Caco-2 (cell line): ENCODE measurements around the gene LRRC27. TPM values are rescaled to one million over a fixed set of nuclear protein-coding genes. Genes with fewer than 3 reads are reported as not detected.

Experiments used
- BruUV-seq: library from RNA; stranded (reverse); fragments of 400-500 nt; replicated peaks from 2 replicates; lab custom pipeline; 2021; lab: Mats Ljungman, UMichigan
- CTCF ChIA-PET: fragments of 300-600 bp; sonication (Branson Sonifier 250); formaldehyde crosslinking; loops from one replicate; lab custom pipeline; 2022; ENCODE audit warnings: antibody characterized with exemption; lab: Charles Lee
- POLR2A ChIA-PET: fragments of 300-600 bp; sonication (Branson Sonifier 250); formaldehyde crosslinking; loops from one replicate; lab custom pipeline; 2022; ENCODE audit warnings: antibody characterized with exemption; lab: Charles Lee
- DNase-seq, 2 experiments: peaks; one replicate each; pipeline versions ENCODE4 v3.0.0 to v3.0.0-alpha.2; 2020 to 2022
- H3K27me3 ChIP-seq: replicated peaks from 2 replicates; pipeline ENCODE4 v1.6.0; 2011; ENCODE audit warnings: low read length; ENCODE audit not compliant: control insufficient read depth, insufficient read depth
- H3K36me3 ChIP-seq: 2 replicates; pipeline ENCODE4 v1.5.1; 2011; ENCODE audit warnings: low read length; ENCODE audit not compliant: control insufficient read depth, insufficient read depth
- H3K4me1 ChIP-seq: fragments of 250-450 bp; sonication (Bioruptor Pico); 2 replicates; pipeline ENCODE4 v1.5.1; 2020; ENCODE audit warnings: mild to moderate bottlenecking
- H3K4me3 ChIP-seq: 2 replicates; pipeline ENCODE4 v1.5.1; 2011; ENCODE audit warnings: low read depth, mild to moderate bottlenecking, control low read depth, low read length
- H3K9me3 ChIP-seq: fragments of 250-450 bp; sonication (Bioruptor Pico); 2 replicates; pipeline ENCODE4 v1.5.1; 2020; ENCODE audit warnings: mild to moderate bottlenecking, moderate library complexity
- H3K27ac Mint-ChIP-seq: one replicate; pipeline ENCODE4 v1.8.0; 2022; ENCODE audit warnings: mixed read lengths; ENCODE audit not compliant: unreplicated experiment
- H3K27me3 Mint-ChIP-seq: one replicate; pipeline ENCODE4 v1.8.0; 2022; ENCODE audit warnings: mixed read lengths; ENCODE audit not compliant: insufficient read depth, unreplicated experiment
- H3K36me3 Mint-ChIP-seq: one replicate; pipeline ENCODE4 v1.8.0; 2022; ENCODE audit warnings: mild to moderate bottlenecking, mixed read lengths; ENCODE audit not compliant: insufficient read depth, unreplicated experiment
- H3K4me1 Mint-ChIP-seq: one replicate; pipeline ENCODE4 v1.8.0; 2022; ENCODE audit warnings: low read depth, mixed read lengths; ENCODE audit not compliant: unreplicated experiment
- H3K4me3 Mint-ChIP-seq: one replicate; pipeline ENCODE4 v1.8.0; 2022; ENCODE audit warnings: mild to moderate bottlenecking, moderate library complexity, mixed read lengths; ENCODE audit not compliant: unreplicated experiment
- H3K9me3 Mint-ChIP-seq: one replicate; pipeline ENCODE4 v1.8.0; 2022; ENCODE audit warnings: mixed read lengths; ENCODE audit not compliant: unreplicated experiment
- intact Hi-C: fragments of 100-400 bp; cut with micrococcal nuclease; formaldehyde crosslinking; loops from one replicate; pipeline ENCODE4 v1.10.0; 2022; ENCODE audit not compliant: unreplicated experiment
- total RNA-seq: library from RNA; stranded (reverse); gene quantifications from 2 replicates; pipeline ENCODE4 v1.2.3, GENCODE V29; 2022
- TF ChIP-seq, protein P1 (sequence below), 2 experiments: fragments of 200-600 bp in 1 of 2; IDR thresholded peaks; 1 replicate in 1 of 2; 2 replicates in 1 of 2; pipeline versions ENCODE4 v1.5.1 to v1.8.0; 2011 to 2022; ENCODE audit warnings: antibody characterized with exemption in 1 of 2, control low read depth in 1 of 2, inconsistent platforms in 1 of 2, low read depth in 1 of 2, low read length in 1 of 2, mild to moderate bottlenecking in 1 of 2, moderate library complexity in 1 of 2; ENCODE audit not compliant: insufficient read depth in 1 of 2, severe bottlenecking in 1 of 2, unreplicated experiment in 1 of 2

Gene LRRC27
- total RNA-seq, 1 experiment from 2014 or later, result 11.7 TPM

DNA sequence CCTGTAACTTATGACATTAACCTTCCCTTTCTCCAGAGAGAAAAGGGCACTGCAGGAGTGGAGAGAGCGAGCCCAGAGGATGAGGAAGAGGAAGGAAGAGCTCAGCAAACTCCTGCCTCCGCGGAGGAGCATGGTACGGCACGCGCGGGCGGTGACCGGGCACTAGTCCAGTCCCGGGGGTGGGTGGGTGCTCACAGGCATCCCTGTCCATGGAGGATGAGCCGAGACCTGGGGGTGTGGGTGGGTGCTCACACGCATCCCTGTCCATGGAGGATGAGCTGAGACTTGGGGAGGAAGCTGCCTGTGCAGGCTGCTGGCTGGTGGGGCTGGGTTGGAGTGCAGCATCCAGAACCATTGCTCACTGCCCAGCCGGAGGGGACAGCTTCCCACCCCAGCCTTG, 23.8 kb downstream of the LRRC27 start:
- POLR2A ChIA-PET, result no interaction called here

DNA sequence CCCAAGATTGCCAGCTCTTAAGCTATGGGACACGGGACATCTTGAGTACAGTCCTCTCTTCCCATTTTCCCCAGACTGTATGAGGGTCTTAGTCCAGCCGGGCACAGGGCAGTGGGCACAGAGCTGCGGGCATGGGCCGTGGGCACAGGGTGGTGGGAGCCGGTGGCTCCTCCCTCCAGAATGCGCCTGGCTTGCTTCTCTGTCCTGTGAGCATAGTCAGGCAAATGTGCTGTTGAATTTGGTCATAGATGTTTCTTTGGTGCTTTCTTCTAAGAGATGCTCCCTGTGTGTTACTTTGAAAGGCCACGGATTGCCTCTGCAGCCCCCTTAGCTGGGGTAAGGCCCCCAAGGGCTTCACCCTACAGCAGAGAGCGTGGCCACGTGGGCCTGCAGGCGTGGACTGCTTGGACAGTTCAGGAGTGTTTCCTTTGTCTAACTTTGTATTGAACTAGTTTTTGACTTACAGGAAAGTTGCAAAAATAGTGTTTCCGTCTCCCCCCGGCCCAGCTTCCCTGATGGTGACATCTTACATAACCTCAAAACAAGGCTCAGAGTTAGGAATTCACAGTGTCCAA, 24.7 kb downstream of the LRRC27 start:
- no TSS peak for BruUV-seq
- H3K4me1 ChIP-seq, result no peaks in the 10 kb centered on the region
- Mint-ChIP-seq H3K27ac (no peak overlapping the region), H3K9me3 (no peaks in the 10 kb centered on the region), H3K4me3 (no peak overlapping the region), H3K27me3 (no peaks in the 10 kb centered on the region), H3K36me3 (peaks cover 9% of the 10 kb centered on the region), H3K4me1 (peaks cover 6% of the 10 kb centered on the region)
- no peaks in the 10 kb centered on the region for H3K27me3 ChIP-seq
- TF ChIP-seq, protein P1, sequence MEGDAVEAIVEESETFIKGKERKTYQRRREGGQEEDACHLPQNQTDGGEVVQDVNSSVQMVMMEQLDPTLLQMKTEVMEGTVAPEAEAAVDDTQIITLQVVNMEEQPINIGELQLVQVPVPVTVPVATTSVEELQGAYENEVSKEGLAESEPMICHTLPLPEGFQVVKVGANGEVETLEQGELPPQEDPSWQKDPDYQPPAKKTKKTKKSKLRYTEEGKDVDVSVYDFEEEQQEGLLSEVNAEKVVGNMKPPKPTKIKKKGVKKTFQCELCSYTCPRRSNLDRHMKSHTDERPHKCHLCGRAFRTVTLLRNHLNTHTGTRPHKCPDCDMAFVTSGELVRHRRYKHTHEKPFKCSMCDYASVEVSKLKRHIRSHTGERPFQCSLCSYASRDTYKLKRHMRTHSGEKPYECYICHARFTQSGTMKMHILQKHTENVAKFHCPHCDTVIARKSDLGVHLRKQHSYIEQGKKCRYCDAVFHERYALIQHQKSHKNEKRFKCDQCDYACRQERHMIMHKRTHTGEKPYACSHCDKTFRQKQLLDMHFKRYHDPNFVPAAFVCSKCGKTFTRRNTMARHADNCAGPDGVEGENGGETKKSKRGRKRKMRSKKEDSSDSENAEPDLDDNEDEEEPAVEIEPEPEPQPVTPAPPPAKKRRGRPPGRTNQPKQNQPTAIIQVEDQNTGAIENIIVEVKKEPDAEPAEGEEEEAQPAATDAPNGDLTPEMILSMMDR (IDR thresholded peaks at IDR 0.05; ENCODE audit: insufficient read depth in 1 of 2, low read depth in 1 of 2, low read length in 1 of 2, severe bottlenecking in 1 of 2, unreplicated experiment in 1 of 2), result no peak
- intact Hi-C loops, result no loop called here
- CTCF ChIA-PET, result no interaction called here
- no peak for DNase-seq
- H3K9me3 ChIP-seq, result no peaks in the 10 kb centered on the region
- no peak overlapping the region for H3K4me3 ChIP-seq
- POLR2A ChIA-PET, result no interaction called here
- no peaks in the 10 kb centered on the region; the same call in 1 of the 2 replicates for H3K36me3 ChIP-seq

More for the DNA sequence above, 23.8 kb downstream of the LRRC27 start:
- Mint-ChIP-seq H3K4me1 (peaks cover 6% of the 10 kb centered on the region), H3K4me3 (no peak overlapping the region), H3K9me3 (no peaks in the 10 kb centered on the region), H3K36me3 (peaks cover 9% of the 10 kb centered on the region), H3K27ac (no peak overlapping the region), H3K27me3 (no peaks in the 10 kb centered on the region)
- H3K27me3 ChIP-seq, result no peaks in the 10 kb centered on the region
- no peak for DNase-seq
- H3K4me1 ChIP-seq, result no peaks in the 10 kb centered on the region
- H3K9me3 ChIP-seq, result no peaks in the 10 kb centered on the region
- H3K36me3 ChIP-seq, result no peaks in the 10 kb centered on the region; the same call in 1 of the 2 replicates
- BruUV-seq, result no TSS peak
- TF ChIP-seq, protein P1 (IDR thresholded peaks at IDR 0.05; ENCODE audit: insufficient read depth in 1 of 2, low read depth in 1 of 2, low read length in 1 of 2, severe bottlenecking in 1 of 2, unreplicated experiment in 1 of 2), result no peak
- CTCF ChIA-PET, result no interaction called here
- intact Hi-C loops, result no loop called here
- no peak overlapping the region for H3K4me3 ChIP-seq

DNA sequence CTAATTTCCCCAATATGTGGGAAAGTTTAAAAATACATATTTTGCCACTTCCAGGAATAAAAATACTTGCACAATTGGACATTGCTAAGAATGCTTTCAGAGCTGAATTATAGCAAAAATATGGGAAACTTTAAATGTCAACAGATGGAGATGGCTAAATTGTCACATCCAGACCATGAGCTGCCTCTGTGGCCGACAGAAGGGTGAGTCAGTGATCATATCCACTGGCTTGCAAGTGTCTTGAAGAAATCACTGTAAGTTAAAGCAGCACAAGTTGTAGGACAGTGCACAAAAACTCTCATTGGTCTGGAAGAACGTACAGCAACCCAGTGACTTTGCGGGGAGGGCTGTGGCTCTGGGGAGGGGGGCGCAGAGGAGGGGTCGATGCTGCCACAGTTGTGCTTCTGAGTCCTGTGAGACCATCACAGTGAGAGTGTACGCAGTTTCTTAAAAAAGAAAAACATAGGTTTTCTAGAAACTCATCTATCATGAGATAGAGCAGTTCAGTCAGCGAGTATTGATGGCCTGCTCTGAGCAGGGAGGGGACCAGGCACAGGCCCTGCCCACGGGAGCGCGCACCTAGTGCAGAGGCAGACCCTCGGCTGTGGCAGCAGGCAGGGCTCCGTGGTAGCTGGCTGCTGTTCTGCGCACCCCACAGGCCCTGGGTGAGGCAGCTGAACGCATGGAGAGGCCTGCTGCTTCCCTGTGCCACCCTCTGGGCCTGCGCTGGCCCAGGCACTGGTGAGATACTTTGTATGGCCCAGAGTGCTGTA, 25.5 kb downstream of the LRRC27 start:
- H3K4me1 Mint-ChIP-seq, result peaks cover 6% of the 10 kb centered on the region
- Histone ChIP-seq H3K36me3 (no peaks in the 10 kb centered on the region; the same call in 1 of the 2 replicates), H3K4me1 (no peaks in the 10 kb centered on the region), H3K27me3 (no peaks in the 10 kb centered on the region), H3K4me3 (no peak overlapping the region), H3K9me3 (no peaks in the 10 kb centered on the region)
- POLR2A ChIA-PET, result no interaction called here
- intact Hi-C loops, result no loop called here
- CTCF ChIA-PET, result no interaction called here
- DNase-seq, result no peak
- no peaks in the 10 kb centered on the region for H3K27me3 Mint-ChIP-seq
- no peaks in the 10 kb centered on the region for H3K9me3 Mint-ChIP-seq
- no peak overlapping the region for H3K4me3 Mint-ChIP-seq
- TF ChIP-seq, protein P1 (IDR thresholded peaks at IDR 0.05; ENCODE audit: insufficient read depth in 1 of 2, low read depth in 1 of 2, low read length in 1 of 2, severe bottlenecking in 1 of 2, unreplicated experiment in 1 of 2), result no peak
- no TSS peak for BruUV-seq
- peaks cover 8% of the 10 kb centered on the region for H3K36me3 Mint-ChIP-seq
- H3K27ac Mint-ChIP-seq, result no peak overlapping the region
